ENCODE data around the gene SLC44A4. TPM values are rescaled to one million over a fixed set of nuclear protein-coding genes. Genes with fewer than 3 reads are reported as not detected.

The SLC44A4 gene
- total and polyA plus RNA-seq, 2 of the 8 experiments (the other 6 are each of a cell fraction or from before 2014, with no cell fraction given) = 4.8 to 7.0 TPM

GRCh38 chr6:31814677-31815024 is 64.1 kb downstream of the SLC44A4 start (continued):
- TF ChIP-seq, protein P1, sequence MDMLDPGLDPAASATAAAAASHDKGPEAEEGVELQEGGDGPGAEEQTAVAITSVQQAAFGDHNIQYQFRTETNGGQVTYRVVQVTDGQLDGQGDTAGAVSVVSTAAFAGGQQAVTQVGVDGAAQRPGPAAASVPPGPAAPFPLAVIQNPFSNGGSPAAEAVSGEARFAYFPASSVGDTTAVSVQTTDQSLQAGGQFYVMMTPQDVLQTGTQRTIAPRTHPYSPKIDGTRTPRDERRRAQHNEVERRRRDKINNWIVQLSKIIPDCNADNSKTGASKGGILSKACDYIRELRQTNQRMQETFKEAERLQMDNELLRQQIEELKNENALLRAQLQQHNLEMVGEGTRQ (IDR thresholded peaks at IDR 0.05; ENCODE audit: low read length) = no peak
- TF ChIP-seq RFX5 (IDR thresholded peaks at IDR 0.05; ENCODE audit: borderline replicate concordance, low read depth, low read length) (no peak), SUZ12 (IDR thresholded peaks at IDR 0.05; ENCODE audit: low read length) (no peak), JUN (IDR thresholded peaks at IDR 0.05; ENCODE audit: low read depth, low read length) (no peak), EP300 (IDR thresholded peaks at IDR 0.05; ENCODE audit: borderline replicate concordance in 1 of 2, low read depth in 2 of 2, low read length in 2 of 2) (no peak), SIRT6 (IDR thresholded peaks at IDR 0.05; ENCODE audit: low read length) (no peak), ASH2L (IDR thresholded peaks at IDR 0.05; ENCODE audit: low read length) (no peak), PHF8 (conservative IDR thresholded peaks at IDR 0.05; ENCODE audit: low read depth, low read length) (peak; percentile 22), CTBP2 (IDR thresholded peaks at IDR 0.05; ENCODE audit: borderline replicate concordance, insufficient read depth, insufficient read length, low read length) (no peak), KDM1A (IDR thresholded peaks at IDR 0.05; ENCODE audit: borderline replicate concordance, low read length) (no peak), NRF1 (IDR thresholded peaks at IDR 0.05; ENCODE audit: low read depth, low read length) (no peak), CEBPB (IDR thresholded peaks at IDR 0.05; ENCODE audit: low read depth, low read length) (no peak), GTF2F1 (IDR thresholded peaks at IDR 0.05; ENCODE audit: borderline replicate concordance, low read depth, low read length) (no peak), KDM5A (IDR thresholded peaks at IDR 0.05; ENCODE audit: low read length) (no peak)

All from H1 (cell line).